Measurements from ENCODE around the gene ASIC2.

The ASIC2 gene

DNA sequence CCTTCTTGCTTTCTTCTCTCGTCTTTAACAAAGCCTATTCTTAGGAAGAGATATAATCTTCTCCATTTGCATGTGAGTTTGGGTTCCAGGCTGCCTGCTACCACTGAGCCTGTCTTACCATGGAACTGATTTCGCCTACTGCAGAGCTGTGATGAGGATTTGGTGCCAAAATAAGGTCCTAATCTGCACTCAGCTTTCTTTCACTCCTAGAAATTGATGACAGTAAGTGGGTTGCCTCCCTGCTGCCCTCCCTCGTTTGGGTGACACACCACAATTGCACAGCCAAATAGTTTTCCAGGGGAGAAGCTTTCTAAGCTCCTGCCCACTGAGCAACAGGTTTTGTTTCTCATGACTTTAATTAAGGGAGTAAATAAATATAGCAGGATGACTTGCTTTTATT is 25.1 kb upstream of the ASIC2 start:
- TF ChIP-seq, protein P1, sequence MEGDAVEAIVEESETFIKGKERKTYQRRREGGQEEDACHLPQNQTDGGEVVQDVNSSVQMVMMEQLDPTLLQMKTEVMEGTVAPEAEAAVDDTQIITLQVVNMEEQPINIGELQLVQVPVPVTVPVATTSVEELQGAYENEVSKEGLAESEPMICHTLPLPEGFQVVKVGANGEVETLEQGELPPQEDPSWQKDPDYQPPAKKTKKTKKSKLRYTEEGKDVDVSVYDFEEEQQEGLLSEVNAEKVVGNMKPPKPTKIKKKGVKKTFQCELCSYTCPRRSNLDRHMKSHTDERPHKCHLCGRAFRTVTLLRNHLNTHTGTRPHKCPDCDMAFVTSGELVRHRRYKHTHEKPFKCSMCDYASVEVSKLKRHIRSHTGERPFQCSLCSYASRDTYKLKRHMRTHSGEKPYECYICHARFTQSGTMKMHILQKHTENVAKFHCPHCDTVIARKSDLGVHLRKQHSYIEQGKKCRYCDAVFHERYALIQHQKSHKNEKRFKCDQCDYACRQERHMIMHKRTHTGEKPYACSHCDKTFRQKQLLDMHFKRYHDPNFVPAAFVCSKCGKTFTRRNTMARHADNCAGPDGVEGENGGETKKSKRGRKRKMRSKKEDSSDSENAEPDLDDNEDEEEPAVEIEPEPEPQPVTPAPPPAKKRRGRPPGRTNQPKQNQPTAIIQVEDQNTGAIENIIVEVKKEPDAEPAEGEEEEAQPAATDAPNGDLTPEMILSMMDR (IDR thresholded peaks at IDR 0.05; ENCODE audit: insufficient read depth, low read length, poor library complexity, severe bottlenecking) = no peak
- TF ChIP-seq EZH2phosphoT487 (conservative IDR thresholded peaks at IDR 0.05; ENCODE audit: low read length) = no peak
- Histone ChIP-seq H3K4me2 (ENCODE audit: low read depth, low read length, poor library complexity, severe bottlenecking) (no peak overlapping the region), H3K36me3 (ENCODE audit: low read length) (no peaks in the 10 kb centered on the region), H2AFZ (ENCODE audit: low read depth, low read length, severe bottlenecking) (no peak overlapping the region), H3K27me3 (ENCODE audit: low read length) (no peaks in the 10 kb centered on the region; the same call in 1 of the 2 replicates), H3K79me2 (ENCODE audit: insufficient read depth, low read length) (no peaks in the 10 kb centered on the region), H3K4me3 (ENCODE audit: insufficient read depth, low read length, poor library complexity, severe bottlenecking) (no peak overlapping the region), H4K20me1 (ENCODE audit: low read depth, low read length) (no peaks in the 10 kb centered on the region), H3F3A (ENCODE audit: insufficient read depth) (no peaks in the 10 kb centered on the region), H3K9me3 (ENCODE audit: insufficient read depth, low read length) (no peaks in the 10 kb centered on the region), H3K9me2 (replicated peaks; ENCODE audit: insufficient read depth, low read length) (no peaks in the 10 kb centered on the region), H3K9ac (ENCODE audit: low read length) (no peak overlapping the region), H3K27ac (ENCODE audit: low read depth, low read length) (no peak overlapping the region)

DNA sequence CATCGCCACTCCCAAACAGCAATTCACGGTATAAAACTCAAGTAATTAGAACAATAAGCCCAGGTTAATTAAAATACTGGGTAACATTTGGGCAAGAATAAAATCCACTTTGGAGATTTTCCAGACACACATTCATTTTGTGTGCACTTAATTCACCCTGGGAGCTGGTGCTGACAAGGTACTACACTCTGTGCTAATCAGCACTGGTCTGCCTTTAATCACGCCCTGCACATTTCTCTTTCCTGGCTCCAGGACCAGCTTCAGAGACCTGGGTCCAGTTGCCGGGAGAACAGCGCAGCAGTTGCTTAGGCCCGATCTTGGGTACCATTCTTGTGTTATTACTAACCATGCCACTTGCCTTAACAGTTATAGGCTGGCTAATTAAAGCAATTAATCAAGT is 23.7 kb upstream of the ASIC2 start:
- H3K27ac ChIP-seq (ENCODE audit: low read depth, low read length) = no peak overlapping the region
- no peaks in the 10 kb centered on the region for H3K36me3 ChIP-seq (ENCODE audit: low read length)
- H3K9ac ChIP-seq (ENCODE audit: low read length) = no peak overlapping the region
- H4K20me1 ChIP-seq (ENCODE audit: low read depth, low read length) = no peaks in the 10 kb centered on the region
- no peak overlapping the region for H2AFZ ChIP-seq (ENCODE audit: low read depth, low read length, severe bottlenecking)
- H3K4me2 ChIP-seq (ENCODE audit: low read depth, low read length, poor library complexity, severe bottlenecking) = no peak overlapping the region
- no peaks in the 10 kb centered on the region; the same call in 1 of the 2 replicates for H3K27me3 ChIP-seq (ENCODE audit: low read length)
- H3F3A ChIP-seq (ENCODE audit: insufficient read depth) = no peaks in the 10 kb centered on the region
- H3K79me2 ChIP-seq (ENCODE audit: insufficient read depth, low read length) = no peaks in the 10 kb centered on the region
- H3K4me3 ChIP-seq (ENCODE audit: insufficient read depth, low read length, poor library complexity, severe bottlenecking) = no peak overlapping the region
- no peaks in the 10 kb centered on the region for H3K9me3 ChIP-seq (ENCODE audit: insufficient read depth, low read length)
- TF ChIP-seq, protein P1 (IDR thresholded peaks at IDR 0.05; ENCODE audit: insufficient read depth, low read length, poor library complexity, severe bottlenecking) = no peak
- no peak for TF ChIP-seq EZH2phosphoT487 (conservative IDR thresholded peaks at IDR 0.05; ENCODE audit: low read length)
- no peaks in the 10 kb centered on the region for H3K9me2 ChIP-seq (replicated peaks; ENCODE audit: insufficient read depth, low read length)

DNA sequence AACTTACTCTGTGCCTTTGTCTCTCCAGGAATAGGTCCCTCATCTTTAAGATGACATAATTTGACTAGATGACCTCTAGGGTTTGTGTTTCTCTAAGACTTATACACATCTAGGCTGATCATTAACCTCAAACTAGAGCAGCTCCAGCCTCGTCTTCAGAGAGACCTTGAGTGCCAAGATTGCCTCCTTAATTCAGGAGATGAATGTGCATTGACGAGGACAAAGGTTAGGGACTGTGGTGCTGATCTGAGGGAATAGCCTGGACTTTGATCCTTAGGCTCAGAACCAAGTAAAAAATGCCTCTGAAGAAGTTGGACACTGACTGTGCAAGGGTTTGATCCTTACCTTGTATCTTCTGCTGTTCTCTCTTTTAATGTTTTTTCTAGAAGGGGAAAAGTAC is 17.2 kb upstream of the ASIC2 start:
- Histone ChIP-seq H4K20me1 (ENCODE audit: low read depth, low read length) (no peaks in the 10 kb centered on the region), H3F3A (ENCODE audit: insufficient read depth) (no peaks in the 10 kb centered on the region), H3K36me3 (ENCODE audit: low read length) (no peaks in the 10 kb centered on the region), H3K9me2 (replicated peaks; ENCODE audit: insufficient read depth, low read length) (no peaks in the 10 kb centered on the region), H3K79me2 (ENCODE audit: insufficient read depth, low read length) (no peaks in the 10 kb centered on the region), H3K4me3 (ENCODE audit: insufficient read depth, low read length, poor library complexity, severe bottlenecking) (no peak overlapping the region), H3K27me3 (ENCODE audit: low read length) (no peaks in the 10 kb centered on the region), H3K27ac (ENCODE audit: low read depth, low read length) (no peak overlapping the region), H3K9me3 (ENCODE audit: insufficient read depth, low read length) (no peaks in the 10 kb centered on the region), H2AFZ (ENCODE audit: low read depth, low read length, severe bottlenecking) (no peak overlapping the region), H3K4me2 (ENCODE audit: low read depth, low read length, poor library complexity, severe bottlenecking) (no peak overlapping the region), H3K9ac (ENCODE audit: low read length) (no peak overlapping the region)
- TF ChIP-seq EZH2phosphoT487 (conservative IDR thresholded peaks at IDR 0.05; ENCODE audit: low read length) = no peak
- TF ChIP-seq, protein P1 (IDR thresholded peaks at IDR 0.05; ENCODE audit: insufficient read depth, low read length, poor library complexity, severe bottlenecking) = no peak

All from SU-DHL-6 (cell line).